Colonic mucosa (tissue), 4 donors: ENCODE data around the gene FGF14. TPM values are rescaled to one million over a fixed set of nuclear protein-coding genes. Genes with fewer than 3 reads are reported as not detected.

Experiments
- DNase-seq: peaks from one replicate; pipeline ENCODE4 v3.0.0-alpha.2; 2020
- H3K27ac ChIP-seq: fragments of 200-600 bp; one replicate; pipeline ENCODE4 v1.8.0; 2021
- H3K27me3 ChIP-seq: fragments of 200-600 bp; one replicate; pipeline ENCODE4 v1.8.0; 2021
- H3K36me3 ChIP-seq: fragments of 200-600 bp; one replicate; pipeline ENCODE4 v1.8.0; 2021
- H3K4me1 ChIP-seq: fragments of 200-600 bp; one replicate; pipeline ENCODE4 v1.8.0; 2021; ENCODE audit warnings: mild to moderate bottlenecking
- H3K4me3 ChIP-seq: fragments of 200-600 bp; one replicate; pipeline ENCODE4 v1.8.0; 2021
- H3K9ac ChIP-seq, 2 donors: one replicate each; pipeline ENCODE4 v1.7.0; 2013; ENCODE audit warnings: control low read depth in 2 of 2, low read depth in 2 of 2, low read length in 2 of 2
- H3K9me3 ChIP-seq: fragments of 200-600 bp; one replicate; pipeline ENCODE4 v1.8.0; 2021
- intact Hi-C: fragments of 100-400 bp; cut with DNase I; formaldehyde crosslinking; loops from one replicate; pipeline ENCODE4 v1.14.1; 2022
- total RNA-seq, 2 donors: library from RNA; stranded (reverse); fragmentation: NEBNext Ultra II Directional in 1 of 2; extraction: Animal tissue kit (Norgen Biotek cat#: 25700) in 1 of 2; gene quantifications; one replicate each; pipeline ENCODE4 v1.2.1, GENCODE V29; 2021
- TF ChIP-seq, protein P1 (sequence below): fragments of 200-600 bp; IDR thresholded peaks from one replicate; pipeline ENCODE4 v1.8.0; 2022; ENCODE audit warnings: antibody characterized with exemption, mild to moderate bottlenecking
- donor health status: healthy.
- donor health status: DM: no; HTN: no; CAD: no.
- donor health status: DM: no; HTN: no; CAD: no.

The FGF14 gene
- total RNA-seq, 2 donors from 2014 or later = 0.62 to 0.85 TPM

DNA sequence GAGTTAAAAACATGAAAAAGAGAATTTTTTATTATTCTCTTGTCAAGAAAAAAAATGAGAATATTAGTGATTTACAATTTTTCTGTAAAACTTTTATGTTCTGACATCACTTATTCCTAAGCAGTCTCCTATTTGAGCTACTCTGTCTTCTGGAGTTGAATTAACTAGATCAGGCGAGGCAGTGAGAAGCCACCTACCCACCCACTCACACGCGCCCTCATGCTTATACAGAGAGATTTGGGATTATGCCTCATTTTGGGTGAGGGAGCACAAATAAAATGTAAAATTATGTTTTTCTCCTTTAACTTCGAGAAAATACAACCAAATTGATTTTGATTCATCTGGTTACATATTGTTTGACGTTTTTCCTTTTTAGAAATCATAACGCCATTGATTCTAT is 524.9 kb downstream of the FGF14 start:
- H3K4me1 ChIP-seq = no peaks in the 10 kb centered on the region
- TF ChIP-seq, protein P1, sequence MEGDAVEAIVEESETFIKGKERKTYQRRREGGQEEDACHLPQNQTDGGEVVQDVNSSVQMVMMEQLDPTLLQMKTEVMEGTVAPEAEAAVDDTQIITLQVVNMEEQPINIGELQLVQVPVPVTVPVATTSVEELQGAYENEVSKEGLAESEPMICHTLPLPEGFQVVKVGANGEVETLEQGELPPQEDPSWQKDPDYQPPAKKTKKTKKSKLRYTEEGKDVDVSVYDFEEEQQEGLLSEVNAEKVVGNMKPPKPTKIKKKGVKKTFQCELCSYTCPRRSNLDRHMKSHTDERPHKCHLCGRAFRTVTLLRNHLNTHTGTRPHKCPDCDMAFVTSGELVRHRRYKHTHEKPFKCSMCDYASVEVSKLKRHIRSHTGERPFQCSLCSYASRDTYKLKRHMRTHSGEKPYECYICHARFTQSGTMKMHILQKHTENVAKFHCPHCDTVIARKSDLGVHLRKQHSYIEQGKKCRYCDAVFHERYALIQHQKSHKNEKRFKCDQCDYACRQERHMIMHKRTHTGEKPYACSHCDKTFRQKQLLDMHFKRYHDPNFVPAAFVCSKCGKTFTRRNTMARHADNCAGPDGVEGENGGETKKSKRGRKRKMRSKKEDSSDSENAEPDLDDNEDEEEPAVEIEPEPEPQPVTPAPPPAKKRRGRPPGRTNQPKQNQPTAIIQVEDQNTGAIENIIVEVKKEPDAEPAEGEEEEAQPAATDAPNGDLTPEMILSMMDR = no peak

GRCh38 chr13:101875717-101876393 is 526.0 kb downstream of the FGF14 start:
- intact Hi-C loops = no loop called here
- no peak for DNase-seq
- Histone ChIP-seq H3K27ac (no peak overlapping the region), H3K27me3 (no peaks in the 10 kb centered on the region), H3K9ac (no peak overlapping the region), H3K4me1 (no peaks in the 10 kb centered on the region), H3K9me3 (no peaks in the 10 kb centered on the region), H3K36me3 (no peaks in the 10 kb centered on the region), H3K4me3 (no peak overlapping the region)
- TF ChIP-seq, protein P1 = no peak

More for the DNA sequence above, 524.9 kb downstream of the FGF14 start:
- Histone ChIP-seq H3K36me3 (no peaks in the 10 kb centered on the region), H3K4me3 (no peak overlapping the region), H3K27me3 (no peaks in the 10 kb centered on the region), H3K9ac (no peak overlapping the region), H3K27ac (no peak overlapping the region), H3K9me3 (no peaks in the 10 kb centered on the region)
- intact Hi-C loops = no loop called here
- DNase-seq = no peak

GRCh38 chr13:101875091-101875490 is 526.8 kb downstream of the FGF14 start:
- DNase-seq = no peak
- no peaks in the 10 kb centered on the region for H3K9me3 ChIP-seq
- H3K36me3 ChIP-seq = no peaks in the 10 kb centered on the region
- intact Hi-C loops = no loop called here
- no peaks in the 10 kb centered on the region for H3K4me1 ChIP-seq
- H3K27me3 ChIP-seq = no peaks in the 10 kb centered on the region
- H3K4me3 ChIP-seq = no peak overlapping the region
- no peak overlapping the region for H3K27ac ChIP-seq
- TF ChIP-seq, protein P1 = no peak
- no peak overlapping the region for H3K9ac ChIP-seq

GRCh38 chr13:101869553-101869952 is 532.3 kb downstream of the FGF14 start:
- Histone ChIP-seq H3K27me3 (no peaks in the 10 kb centered on the region), H3K9ac (no peak overlapping the region), H3K36me3 (no peaks in the 10 kb centered on the region), H3K27ac (no peak overlapping the region), H3K4me3 (no peak overlapping the region), H3K9me3 (no peaks in the 10 kb centered on the region), H3K4me1 (no peaks in the 10 kb centered on the region)
- TF ChIP-seq, protein P1 = no peak
- intact Hi-C loops = no loop called here
- no peak for DNase-seq

GRCh38 chr13:101868585-101869469 is 533.0 kb downstream of the FGF14 start:
- Histone ChIP-seq H3K4me3 (no peak overlapping the region), H3K27me3 (no peaks in the 10 kb centered on the region), H3K9me3 (no peaks in the 10 kb centered on the region), H3K27ac (no peak overlapping the region), H3K36me3 (no peaks in the 10 kb centered on the region), H3K4me1 (no peaks in the 10 kb centered on the region), H3K9ac (no peak overlapping the region)
- TF ChIP-seq, protein P1 = no peak
- no peak for DNase-seq
- intact Hi-C loops = no loop called here
